ENCODE results near the gene NLE1. TPM values are rescaled to one million over a fixed set of nuclear protein-coding genes. Genes with fewer than 3 reads are reported as not detected.
A peak's percentile ranks its signal among the peaks of the same experiment; 100 is the strongest.
"Not testable (repeated sequence)": the region's sequence is repeated elsewhere in the genome, so short reads cannot be mapped to it uniquely, and the experiment has no call there.

The NLE1 gene
- total RNA-seq, 1 donor from 2014 or later, result 15.0 TPM

DNA sequence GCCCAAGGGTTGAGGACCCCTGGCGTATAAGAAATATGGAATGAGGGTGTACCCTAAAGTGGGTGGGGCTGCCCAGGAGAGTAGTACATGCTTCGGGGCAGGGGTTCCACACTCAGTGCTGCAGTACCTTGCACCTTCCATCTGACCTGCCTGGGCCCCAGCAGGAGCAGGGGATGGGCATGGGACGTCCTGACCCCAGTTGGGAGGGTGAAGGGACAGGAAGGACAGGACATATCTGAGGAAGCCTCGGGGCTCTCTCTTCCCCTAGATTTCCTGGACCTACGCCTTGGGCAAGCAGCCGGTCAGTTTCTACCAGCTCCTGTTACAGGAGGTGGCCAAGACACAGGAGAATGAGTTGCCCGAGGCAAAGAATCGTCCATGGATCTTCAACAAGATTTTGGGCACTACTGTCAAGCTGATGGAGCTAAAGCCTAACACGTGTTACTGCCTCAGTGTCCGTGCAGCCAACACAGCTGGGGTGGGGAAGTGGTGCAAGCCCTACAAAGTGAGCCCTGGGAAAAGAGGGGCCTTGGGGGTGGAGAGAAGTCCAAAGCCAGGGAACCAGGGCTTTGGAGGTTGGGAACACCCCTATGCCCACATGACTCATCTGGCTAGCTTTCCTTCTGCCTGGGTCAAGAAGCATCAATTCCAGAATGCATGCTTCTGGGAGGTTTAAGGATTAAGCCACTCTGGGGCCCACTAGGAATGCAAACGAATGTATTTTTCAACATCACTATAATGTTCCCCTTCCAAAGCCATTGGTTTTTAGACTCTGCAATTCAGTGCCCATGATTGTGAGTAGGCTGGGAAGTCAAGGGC, 12.7 kb downstream of the NLE1 start:
- no peak for DNase-seq (ENCODE audit: low read depth)

- DNase-seq (ENCODE audit: low read depth), result no peak
Observed at GRCh38 chr17:35127751-35128514, 14.2 kb downstream of the NLE1 start.

- no peak for DNase-seq (ENCODE audit: low read depth)
Observed at GRCh38 chr17:35121315-35121714, 20.8 kb downstream of the NLE1 start, which contains the start of gene FNDC8. TSS of gene FNDC8 (plus strand) at chr17:35121615. CDS start at chr17:35121694, 79 bp downstream.

DNA sequence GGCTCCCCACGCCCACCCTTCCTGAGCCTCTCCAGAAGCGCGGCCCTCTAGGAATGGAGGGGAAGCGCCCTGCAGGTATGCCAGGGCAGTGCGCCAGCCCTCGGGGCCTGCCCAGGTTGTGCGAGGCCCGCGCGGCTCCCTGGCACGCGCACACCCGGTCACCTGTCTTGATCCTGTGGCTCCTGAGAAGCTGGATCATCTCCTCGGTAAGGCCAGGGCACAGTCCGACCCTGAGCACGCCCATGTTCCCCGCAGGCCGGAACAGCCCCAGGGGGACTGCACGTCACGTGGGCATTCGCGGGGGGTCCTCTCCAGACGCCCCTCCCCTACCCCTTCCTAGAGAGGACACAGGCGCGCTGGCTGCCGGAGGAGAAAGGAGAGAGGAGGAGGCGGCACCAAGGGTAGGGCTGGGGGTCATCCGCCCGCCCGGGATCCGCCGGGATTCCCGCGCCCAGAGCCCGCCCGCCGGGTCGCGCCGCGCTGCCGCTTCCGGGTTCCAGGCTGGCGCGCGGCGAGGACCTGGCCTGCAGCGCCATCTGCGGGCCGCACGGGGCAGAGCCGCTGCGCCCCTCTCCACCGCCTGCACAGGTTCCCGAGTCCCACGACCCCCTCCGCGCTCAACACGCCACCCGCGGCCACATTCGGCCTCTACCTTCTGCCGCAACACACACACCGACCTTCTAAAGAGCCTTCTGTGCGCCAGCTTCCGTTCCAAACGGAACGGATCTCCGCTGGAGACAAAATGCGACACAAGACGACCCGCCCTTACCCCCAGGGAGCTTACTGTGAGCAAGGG, 22.5 kb downstream of the NLE1 start, which contains the start of gene RAD51D:
Gene RAD51D (minus strand): TSS at position 491 of the 796 bp plus-strand sequence. CDS start 247 bp downstream, at position 244.
- DNase-seq (ENCODE audit: low read depth), result peak; percentile 72

DNA sequence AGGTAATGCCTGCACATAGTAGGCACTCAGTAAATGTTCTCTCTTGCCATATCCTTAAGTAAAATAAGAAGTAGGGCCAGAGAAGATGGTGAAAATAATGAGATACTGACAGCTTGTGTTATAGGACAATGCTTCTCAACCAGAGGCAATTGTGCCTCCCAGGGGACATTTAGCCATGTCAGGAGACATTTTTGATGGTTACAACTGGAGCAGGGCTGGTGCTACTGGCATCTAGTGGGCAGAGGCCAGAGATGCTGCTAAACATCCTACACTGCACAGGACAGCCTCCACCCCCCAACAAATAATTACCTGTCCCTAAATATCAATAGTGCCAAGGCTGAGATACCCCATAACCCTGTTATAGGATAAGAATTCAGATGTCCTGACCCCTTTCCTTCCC, 24.1 kb downstream of the NLE1 start:
- peak; percentile 57 for DNase-seq (ENCODE audit: low read depth)

GRCh38 chr17:35116845-35117244, 25.3 kb downstream of the NLE1 start:
- DNase-seq (ENCODE audit: low read depth), result no peak

GRCh38 chr17:35110791-35111190, 31.3 kb downstream of the NLE1 start:
- not testable (repeated sequence) for DNase-seq (ENCODE audit: low read depth)

- no peak for DNase-seq (ENCODE audit: low read depth)
Observed at GRCh38 chr17:35104844-35105450, 37.2 kb downstream of the NLE1 start.

GRCh38 chr17:35103271-35103670, 38.8 kb downstream of the NLE1 start:
- no peak for DNase-seq (ENCODE audit: low read depth)

GRCh38 chr17:35101725-35102124, 40.4 kb downstream of the NLE1 start:
- no peak for DNase-seq (ENCODE audit: low read depth)

- DNase-seq (ENCODE audit: low read depth), result no peak
Observed at GRCh38 chr17:35101036-35101435, 41.1 kb downstream of the NLE1 start.

GRCh38 chr17:35099908-35100307, 42.2 kb downstream of the NLE1 start:
- DNase-seq (ENCODE audit: low read depth), result no peak

- peak; percentile 35 for DNase-seq (ENCODE audit: low read depth)
Observed at GRCh38 chr17:35097776-35098175, 44.3 kb downstream of the NLE1 start.

DNA sequence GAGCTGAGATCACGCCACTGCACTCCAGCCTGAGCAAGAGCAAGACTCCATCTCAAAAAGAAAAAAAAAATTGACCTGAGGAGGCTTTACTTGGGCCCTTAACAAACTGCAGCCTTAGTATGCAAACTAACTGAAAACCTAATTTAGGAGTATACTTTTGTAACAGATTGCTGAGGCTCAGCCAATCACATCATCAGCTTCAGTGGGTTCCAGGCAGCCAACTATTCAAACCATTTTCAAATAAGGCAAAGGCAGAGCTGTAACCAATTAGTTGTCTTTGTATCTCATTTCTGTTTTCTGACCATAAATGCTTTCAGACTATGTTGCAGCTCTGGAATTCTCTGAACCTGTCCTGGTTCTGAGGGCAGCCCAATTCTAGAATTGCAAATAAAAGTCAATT, 46.4 kb downstream of the NLE1 start:
- no peak for DNase-seq (ENCODE audit: low read depth)

DNA sequence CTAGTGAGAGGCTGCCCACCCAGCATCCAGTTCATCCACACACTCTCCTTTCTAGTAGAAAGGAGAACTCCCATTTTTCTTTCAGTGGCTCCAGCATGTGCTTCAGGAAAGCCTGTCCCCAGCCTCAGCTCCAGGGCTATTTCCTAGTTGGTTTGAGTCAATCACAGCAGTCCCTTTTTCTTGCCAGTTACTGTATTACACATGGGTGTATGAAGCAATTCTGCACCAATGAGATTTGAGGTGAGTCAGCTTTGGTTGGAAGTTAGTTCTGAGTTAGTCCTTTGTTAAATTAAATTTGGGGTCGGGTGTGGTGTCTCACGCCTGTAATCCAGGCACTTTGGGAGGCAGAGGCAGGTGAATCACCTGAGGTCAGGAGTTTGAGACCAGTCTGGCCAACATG, 47.2 kb downstream of the NLE1 start:
- peak; percentile 33 for DNase-seq (ENCODE audit: low read depth)

- not testable (repeated sequence) for DNase-seq (ENCODE audit: low read depth)
Observed at GRCh38 chr17:35090707-35091106, 51.4 kb downstream of the NLE1 start.

DNA sequence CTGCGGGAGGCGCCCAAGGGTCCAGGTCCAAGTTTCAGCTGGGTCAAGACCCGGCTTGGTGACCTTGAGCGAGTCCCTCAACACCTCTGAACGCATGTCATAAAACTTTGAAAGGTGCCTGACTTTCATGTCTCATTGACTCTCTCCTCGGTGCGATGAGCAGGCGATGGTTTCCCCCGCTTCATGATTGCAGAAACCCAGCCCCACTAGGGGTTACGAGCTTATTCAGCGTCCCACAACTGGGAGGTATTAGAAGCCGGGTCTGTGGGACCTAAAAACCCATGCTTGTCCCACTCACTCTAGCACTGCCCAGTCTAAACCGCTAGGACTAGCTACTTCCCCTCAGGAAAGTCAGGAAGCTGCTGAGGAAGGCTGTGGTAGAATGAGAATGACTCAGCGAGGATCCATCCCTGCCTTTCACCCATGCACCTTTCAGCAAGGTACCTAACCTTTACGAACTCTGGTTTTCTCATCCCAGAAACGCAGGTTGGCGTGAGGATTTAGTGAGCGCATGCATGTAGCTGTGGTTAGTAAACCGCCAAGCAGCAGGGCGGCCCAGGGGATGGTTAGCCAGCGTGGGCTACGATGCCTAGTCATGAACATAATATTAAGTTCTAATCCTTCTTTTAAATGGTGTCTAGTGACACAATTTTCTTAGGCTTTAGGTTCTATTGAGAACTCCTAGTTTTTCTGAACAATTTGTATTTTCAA, 52.4 kb downstream of the NLE1 start:
- no peak for DNase-seq (ENCODE audit: low read depth)

- peak; percentile 86 for DNase-seq (ENCODE audit: low read depth)
Observed at GRCh38 chr17:35088881-35089585, 53.1 kb downstream of the NLE1 start.

GRCh38 chr17:35088356-35088880, 53.7 kb downstream of the NLE1 start:
- DNase-seq (ENCODE audit: low read depth), result peak; percentile 80
